Spleen (tissue), 11 donors: Measurements from ENCODE around the gene DNM3. TPM values are rescaled to one million over a fixed set of nuclear protein-coding genes. Genes with fewer than 3 reads are reported as not detected.
A peak's percentile ranks its signal among the peaks of the same experiment; 100 is the strongest.

Experiments
- DNase-seq: peaks from one replicate; pipeline ENCODE4 v3.0.0-alpha.2; 2020
- H3K27ac ChIP-seq, 8 donors: fragments of 200-600 bp; sonication (generic) in 7 of 8; 1 replicate in 4 of 8; 2 replicates in 4 of 8; pipeline versions ENCODE4 v1.5.0 to v1.8.0; 2016 to 2021; ENCODE audit warnings: inconsistent platforms in 4 of 8, mild to moderate bottlenecking in 4 of 8, moderate library complexity in 1 of 8
- H3K27me3 ChIP-seq, 7 donors: fragments of 200-600 bp; sonication (generic) in 6 of 7; replicated peaks in 1 of 7; 1 replicate in 4 of 7; 2 replicates in 3 of 7; pipeline versions ENCODE4 v1.5.0 to v1.8.0; 2016 to 2021; ENCODE audit warnings: inconsistent platforms in 3 of 7, mild to moderate bottlenecking in 1 of 7
- H3K36me3 ChIP-seq, 6 donors: fragments of 200-600 bp; sonication (generic) in 5 of 6; 1 replicate in 4 of 6; 2 replicates in 2 of 6; pipeline versions ENCODE4 v1.5.0 to v1.8.0; 2016 to 2021; ENCODE audit warnings: inconsistent platforms in 2 of 6
- H3K4me1 ChIP-seq, 6 donors: fragments of 200-600 bp; sonication (generic) in 5 of 6; 1 replicate in 3 of 6; 2 replicates in 3 of 6; pipeline versions ENCODE4 v1.5.0 to v1.8.0; 2016 to 2021; ENCODE audit warnings: inconsistent platforms in 3 of 6
- H3K4me3 ChIP-seq, 8 donors: fragments of 200-600 bp; sonication (generic) in 7 of 8; 1 replicate in 4 of 8; 2 replicates in 4 of 8; pipeline versions ENCODE4 v1.5.0 to v1.8.0; 2016 to 2021; ENCODE audit warnings: inconsistent platforms in 4 of 8, mild to moderate bottlenecking in 4 of 8, moderate library complexity in 2 of 8
- H3K9me3 ChIP-seq, 8 donors: fragments of 200-600 bp; sonication (generic) in 7 of 8; 1 replicate in 4 of 8; 2 replicates in 4 of 8; pipeline versions ENCODE4 v1.5.0 to v1.8.0; 2016 to 2021; ENCODE audit warnings: inconsistent platforms in 4 of 8
- POLR2A ChIP-seq, 3 donors: fragments of 450-650 bp; IDR thresholded peaks; one replicate each; pipeline ENCODE4 v1.5.1; 2017; ENCODE audit warnings: antibody characterized with exemption in 3 of 3, mild to moderate bottlenecking in 1 of 3
- POLR2AphosphoS5 ChIP-seq, 3 donors: sonication (generic); formaldehyde crosslinking; IDR thresholded peaks; one replicate each; pipeline ENCODE4 v1.5.1; 2017; ENCODE audit warnings: antibody characterized with exemption in 3 of 3
- WGBS, 5 donors: extraction: QIAGEN DNeasy Blood & Tissue Kit in 3 of 5; methylation state at CpG; one replicate each; pipeline versions ENCODE4 v1.1.5 to v1.1.7; 2013 to 2018; 5-methylcytosine and 5-hydroxymethylcytosine counted together
- intact Hi-C: fragments of 100-400 bp; cut with DNase I; formaldehyde crosslinking; loops from one replicate; pipeline ENCODE4 v1.15.0; 2023; ENCODE audit warnings: low total_unique reads
- polyA plus RNA-seq, 3 donors: library from polyadenylated mRNA; stranded (reverse); fragments of 200-250 nt; gene quantifications; one replicate each; pipeline ENCODE4 v1.2.1, GENCODE V29; 2013
- total RNA-seq, 7 donors: library from RNA; depleted of rRNA in 3 of 7; stranded (reverse); fragments of >200 nt in 3 of 7; fragmentation: NEBNext Ultra II Directional in 4 of 7; extraction: Animal tissue kit (Norgen Biotek cat#: 25700) in 4 of 7; gene quantifications; one replicate each; pipeline versions ENCODE4 v1.1.0 to v1.2.1, GENCODE V29; 2016 to 2021
- TF ChIP-seq, protein P1 (sequence below), 11 experiments: fragments of 200-600 bp in 7 of 11; fragments of 450-650 bp in 4 of 11; sonication (generic) in 4 of 11; IDR thresholded peaks in 8 of 11; conservative IDR thresholded peaks in 3 of 11; 1 replicate in 7 of 11; 2 replicates in 4 of 11; pipeline versions ENCODE4 v1.4.0 to v1.8.0; 2016 to 2021; ENCODE audit warnings: antibody characterized with exemption in 11 of 11, inconsistent platforms in 4 of 11, mild to moderate bottlenecking in 1 of 11
- donor health status: healthy with polysubstance abuse.
- donor health status: DM: no; HTN: no; CAD: no; lungs with moderate emphysema.
- donor health status: DM: no; HTN: no; CAD: no.
- donor health status: Bipolar disorder and iron deficiency.
- donor health status: healthy.
- donor health status: DM: no; HTN: no; CAD: no.
- donor health status: DM: yes; HTN: yes; CAD: no.

DNM3 gene
- total and polyA plus RNA-seq, 10 donors, result 0.61 to 10.2 (median 4.9) TPM

- TF ChIP-seq, protein P1, sequence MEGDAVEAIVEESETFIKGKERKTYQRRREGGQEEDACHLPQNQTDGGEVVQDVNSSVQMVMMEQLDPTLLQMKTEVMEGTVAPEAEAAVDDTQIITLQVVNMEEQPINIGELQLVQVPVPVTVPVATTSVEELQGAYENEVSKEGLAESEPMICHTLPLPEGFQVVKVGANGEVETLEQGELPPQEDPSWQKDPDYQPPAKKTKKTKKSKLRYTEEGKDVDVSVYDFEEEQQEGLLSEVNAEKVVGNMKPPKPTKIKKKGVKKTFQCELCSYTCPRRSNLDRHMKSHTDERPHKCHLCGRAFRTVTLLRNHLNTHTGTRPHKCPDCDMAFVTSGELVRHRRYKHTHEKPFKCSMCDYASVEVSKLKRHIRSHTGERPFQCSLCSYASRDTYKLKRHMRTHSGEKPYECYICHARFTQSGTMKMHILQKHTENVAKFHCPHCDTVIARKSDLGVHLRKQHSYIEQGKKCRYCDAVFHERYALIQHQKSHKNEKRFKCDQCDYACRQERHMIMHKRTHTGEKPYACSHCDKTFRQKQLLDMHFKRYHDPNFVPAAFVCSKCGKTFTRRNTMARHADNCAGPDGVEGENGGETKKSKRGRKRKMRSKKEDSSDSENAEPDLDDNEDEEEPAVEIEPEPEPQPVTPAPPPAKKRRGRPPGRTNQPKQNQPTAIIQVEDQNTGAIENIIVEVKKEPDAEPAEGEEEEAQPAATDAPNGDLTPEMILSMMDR (IDR thresholded peaks at IDR 0.05 in 8 of 11, conservative IDR thresholded peaks at IDR 0.05 in 3 of 11), result no peak
- TF ChIP-seq POLR2AphosphoS5 (IDR thresholded peaks at IDR 0.05) (no peak), POLR2A (IDR thresholded peaks at IDR 0.05) (no peak)
- H3K27ac ChIP-seq, result peak overlapping the region in 5 of 8 donors; percentile 2 to 58 (median 51)
- DNase-seq, result no peak
- no peaks in the 10 kb centered on the region for H3K27me3 ChIP-seq
- WGBS, 5 donors, result 88 to 94% (median 90%) methylated on average over 7 of the region's 7 CpGs
- intact Hi-C loops, result no loop called here
- no peaks in the 10 kb centered on the region for H3K36me3 ChIP-seq
- peaks cover 0 to 37% (median 29%) of the 10 kb centered on the region in 6 donors for H3K4me1 ChIP-seq
- H3K9me3 ChIP-seq, result peaks cover 0 to 25% (median 20%) of the 10 kb centered on the region in 8 donors
- no peak overlapping the region for H3K4me3 ChIP-seq
These were observed 503.1 kb downstream of the DNM3 start for GRCh38 chr1:172344444-172344843.

DNA sequence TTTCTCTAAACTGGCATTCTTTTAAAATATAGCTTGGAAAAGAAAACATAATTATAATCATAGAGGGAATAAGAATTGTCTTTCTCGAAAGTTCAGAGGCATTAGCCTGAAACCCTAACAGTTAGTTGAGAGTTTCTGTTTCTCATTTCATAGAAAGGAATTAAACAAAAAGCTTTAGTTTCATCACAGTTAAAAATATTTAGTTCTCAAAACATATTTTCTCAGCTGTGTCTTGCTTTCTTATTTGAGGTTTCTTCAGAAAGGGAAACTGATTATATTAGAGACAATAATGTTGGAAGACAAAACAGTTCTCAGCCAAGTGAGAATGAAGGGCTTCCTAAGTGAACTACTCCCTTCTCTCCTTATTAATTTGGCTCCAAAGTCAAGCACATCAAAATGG is 503.8 kb downstream of the DNM3 start:
- peaks cover 0 to 25% (median 20%) of the 10 kb centered on the region in 8 donors for H3K9me3 ChIP-seq
- TF ChIP-seq POLR2A (IDR thresholded peaks at IDR 0.05) (no peak), POLR2AphosphoS5 (IDR thresholded peaks at IDR 0.05) (no peak)
- TF ChIP-seq, protein P1 (IDR thresholded peaks at IDR 0.05 in 8 of 11, conservative IDR thresholded peaks at IDR 0.05 in 3 of 11), result no peak
- no peak for DNase-seq
- no peak overlapping the region for H3K4me3 ChIP-seq
- H3K36me3 ChIP-seq, result no peaks in the 10 kb centered on the region
- peak overlapping the region in 5 of 8 donors; percentile 0 to 58 (median 12) for H3K27ac ChIP-seq
- intact Hi-C loops, result no loop called here
- H3K4me1 ChIP-seq, result peaks cover 0 to 37% (median 29%) of the 10 kb centered on the region in 6 donors
- WGBS, 5 donors, result 64 to 74% (median 71%) methylated on average over 1 of the region's 1 CpG
- H3K27me3 ChIP-seq, result no peaks in the 10 kb centered on the region

GRCh38 chr1:172347416-172347815 is 506.1 kb downstream of the DNM3 start:
- no peaks in the 10 kb centered on the region for H3K36me3 ChIP-seq
- peaks cover 0 to 25% (median 20%) of the 10 kb centered on the region in 8 donors for H3K9me3 ChIP-seq
- H3K27me3 ChIP-seq, result no peaks in the 10 kb centered on the region
- 91 to 100% (median 93%) methylated on average over 3 of the region's 3 CpGs for WGBS, 5 donors
- DNase-seq, result no peak
- no peak for TF ChIP-seq POLR2AphosphoS5 (IDR thresholded peaks at IDR 0.05)
- TF ChIP-seq, protein P1 (IDR thresholded peaks at IDR 0.05 in 8 of 11, conservative IDR thresholded peaks at IDR 0.05 in 3 of 11), result no peak
- no peak for TF ChIP-seq POLR2A (IDR thresholded peaks at IDR 0.05)
- intact Hi-C loops, result no loop called here
- no peak overlapping the region for H3K27ac ChIP-seq
- H3K4me3 ChIP-seq, result no peak overlapping the region
- peaks cover 0 to 37% (median 23%) of the 10 kb centered on the region in 6 donors for H3K4me1 ChIP-seq

DNA sequence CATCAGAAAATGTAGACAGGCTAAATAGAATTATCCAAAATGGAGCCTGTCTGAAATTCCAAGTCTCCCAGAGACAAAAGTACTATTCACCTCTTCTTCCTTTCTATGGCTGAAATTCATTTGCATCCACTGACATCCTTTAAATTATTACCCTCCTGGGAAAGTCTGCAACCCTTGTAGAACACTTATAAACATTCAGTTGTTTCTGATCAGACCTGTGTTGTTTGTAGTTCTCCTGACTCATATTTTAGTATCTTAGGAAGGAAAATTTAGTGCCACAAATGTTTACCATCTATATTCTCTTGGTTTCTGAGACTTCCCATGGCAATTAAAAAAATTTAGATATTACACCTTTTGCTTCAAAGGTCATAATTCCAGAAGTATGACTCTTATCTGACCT is 509.6 kb downstream of the DNM3 start:
- Histone ChIP-seq H3K9me3 (peaks cover 0 to 25% (median 20%) of the 10 kb centered on the region in 8 donors), H3K36me3 (no peaks in the 10 kb centered on the region), H3K27ac (no peak overlapping the region), H3K27me3 (no peaks in the 10 kb centered on the region), H3K4me3 (no peak overlapping the region), H3K4me1 (peaks cover 0 to 13% (median 2%) of the 10 kb centered on the region in 6 donors)
- DNase-seq, result no peak
- TF ChIP-seq, protein P1 (IDR thresholded peaks at IDR 0.05 in 8 of 11, conservative IDR thresholded peaks at IDR 0.05 in 3 of 11), result no peak
- TF ChIP-seq POLR2AphosphoS5 (IDR thresholded peaks at IDR 0.05), result no peak
- no peak for TF ChIP-seq POLR2A (IDR thresholded peaks at IDR 0.05)
- intact Hi-C loops, result no loop called here
